Left lung (tissue), 10 donors: Measurements from ENCODE around the gene TCEAL9. TPM values are rescaled to one million over a fixed set of nuclear protein-coding genes. Genes with fewer than 3 reads are reported as not detected.

ENCODE experiments used
- ATAC-seq: fragments of 200-7000 bp; cut with Tn5 transposase; one replicate; pipeline ENCODE4 v1.9.1; 2020; ENCODE audit warnings: moderate library complexity
- DNase-seq, 4 donors: peaks; one replicate each; pipeline ENCODE4 v3.0.0-alpha.2; 2013 to 2020
- H3K27ac ChIP-seq, 2 donors: fragments of 200-600 bp; sonication (generic) in 1 of 2; one replicate each; pipeline versions ENCODE4 v1.5.0 to v1.8.0; 2020 to 2021
- H3K27me3 ChIP-seq, 2 donors: fragments of 200-600 bp; sonication (generic) in 1 of 2; one replicate each; pipeline versions ENCODE4 v1.5.0 to v1.8.0; 2020 to 2021
- H3K36me3 ChIP-seq, 2 donors: fragments of 200-600 bp; sonication (generic) in 1 of 2; one replicate each; pipeline versions ENCODE4 v1.5.0 to v1.8.0; 2020 to 2021
- H3K4me1 ChIP-seq, 2 donors: fragments of 200-600 bp; one replicate each; pipeline ENCODE4 v1.8.0; 2021
- H3K4me3 ChIP-seq, 2 donors: fragments of 200-600 bp; sonication (generic) in 1 of 2; one replicate each; pipeline versions ENCODE4 v1.5.0 to v1.8.0; 2020 to 2021; ENCODE audit warnings: mild to moderate bottlenecking in 1 of 2
- H3K9me3 ChIP-seq, 2 donors: fragments of 200-600 bp; sonication (generic) in 1 of 2; one replicate each; pipeline versions ENCODE4 v1.5.0 to v1.8.0; 2020 to 2021
- CTCF ChIP-seq, 2 donors: fragments of 200-600 bp; sonication (generic) in 1 of 2; IDR thresholded peaks; one replicate each; pipeline versions ENCODE4 v1.5.0 to v1.8.0; 2021; ENCODE audit warnings: antibody characterized with exemption in 2 of 2
- intact Hi-C, 2 donors: fragments of 100-400 bp; cut with DNase I; formaldehyde crosslinking; loops; one replicate each; pipeline versions ENCODE4 v1.11.2 to v1.14.2; 2022
- polyA plus RNA-seq, 6 donors: library from polyadenylated mRNA; unstranded; fragments of 120-200 nt; gene quantifications; one replicate each; pipeline ENCODE4 v1.2.1, GENCODE V29; 2013; ENCODE audit not compliant: insufficient read length in 6 of 6
- total RNA-seq, 2 donors: library from RNA; stranded (reverse); fragmentation: NEBNext Ultra II Directional; extraction: Animal tissue kit (Norgen Biotek cat#: 25700); gene quantifications; one replicate each; pipeline ENCODE4 v1.2.1, GENCODE V29; 2021
- donor health status: DM: no; HTN: yes; CAD: no.
- donor health status: DM: no; HTN: no; CAD: no.

TCEAL9 gene
- total and polyA plus RNA-seq, 8 donors, result 47.8 to 154 (median 137) TPM

- Histone ChIP-seq H3K4me3 (no peak overlapping the region), H3K36me3 (no peaks in the 10 kb centered on the region), H3K27ac (no peak overlapping the region), H3K27me3 (no peaks in the 10 kb centered on the region), H3K4me1 (no peaks in the 10 kb centered on the region), H3K9me3 (no peaks in the 10 kb centered on the region)
- no peak for TF ChIP-seq CTCF (IDR thresholded peaks at IDR 0.05)
- intact Hi-C loops, result no loop called here
- ATAC-seq (no peak), DNase-seq (no peak)
Measured at GRCh38 chrX:103360092-103360491, 3.8 kb downstream of the TCEAL9 start.

GRCh38 chrX:103360916-103361315, 4.6 kb downstream of the TCEAL9 start:
- intact Hi-C loops, result no loop called here
- DNase-seq (no peak), ATAC-seq (no peak)
- H3K27me3 ChIP-seq, result no peaks in the 10 kb centered on the region
- no peak overlapping the region for H3K4me3 ChIP-seq
- no peaks in the 10 kb centered on the region for H3K4me1 ChIP-seq
- H3K27ac ChIP-seq, result no peak overlapping the region
- H3K9me3 ChIP-seq, result no peaks in the 10 kb centered on the region
- no peaks in the 10 kb centered on the region for H3K36me3 ChIP-seq
- TF ChIP-seq CTCF (IDR thresholded peaks at IDR 0.05), result no peak

- Histone ChIP-seq H3K36me3 (no peaks in the 10 kb centered on the region), H3K4me3 (no peak overlapping the region), H3K4me1 (no peaks in the 10 kb centered on the region), H3K27me3 (no peaks in the 10 kb centered on the region), H3K27ac (no peak overlapping the region), H3K9me3 (no peaks in the 10 kb centered on the region)
- no peak for DNase-seq
- intact Hi-C loops, result no loop called here
- no peak for TF ChIP-seq CTCF (IDR thresholded peaks at IDR 0.05)
- no peak for ATAC-seq
Measured at GRCh38 chrX:103361798-103362197, 5.5 kb downstream of the TCEAL9 start.

GRCh38 chrX:103362474-103362873, 6.2 kb downstream of the TCEAL9 start:
- Histone ChIP-seq H3K4me1 (no peaks in the 10 kb centered on the region), H3K36me3 (no peaks in the 10 kb centered on the region), H3K27me3 (no peaks in the 10 kb centered on the region), H3K9me3 (no peaks in the 10 kb centered on the region), H3K27ac (no peak overlapping the region), H3K4me3 (no peak overlapping the region)
- TF ChIP-seq CTCF (IDR thresholded peaks at IDR 0.05), result no peak
- ATAC-seq, result no peak
- intact Hi-C loops, result no loop called here
- no peak for DNase-seq

- intact Hi-C loops, result no loop called here
- Histone ChIP-seq H3K27me3 (no peaks in the 10 kb centered on the region), H3K4me1 (no peaks in the 10 kb centered on the region), H3K9me3 (no peaks in the 10 kb centered on the region), H3K4me3 (no peak overlapping the region), H3K27ac (no peak overlapping the region), H3K36me3 (no peaks in the 10 kb centered on the region)
- DNase-seq, result no peak
- TF ChIP-seq CTCF (IDR thresholded peaks at IDR 0.05), result no peak
- no peak for ATAC-seq
Measured at GRCh38 chrX:103363046-103363445, 6.7 kb downstream of the TCEAL9 start.
